Islet precursor cell (in vitro differentiated cells): Measurements from ENCODE around the gene SUZ12.
"Not testable (repeated sequence)": the region's sequence is repeated elsewhere in the genome, so short reads cannot be mapped to it uniquely, and the experiment has no call there.

Experiments
- DNase-seq: peaks from one replicate; pipeline ENCODE4 v3.0.0-alpha.2; 2018

The SUZ12 gene

GRCh38 chr17:32042266-32042665 lies 105.5 kb downstream of the SUZ12 start:
- not testable (repeated sequence) for DNase-seq

GRCh38 chr17:32045611-32046010 lies 108.8 kb downstream of the SUZ12 start:
- DNase-seq = not testable (repeated sequence)

- peak; percentile 31 for DNase-seq
Measured at GRCh38 chr17:32047663-32048062, 110.9 kb downstream of the SUZ12 start.
